ENCODE results near the gene GUK1. TPM values are rescaled to one million over a fixed set of nuclear protein-coding genes. Genes with fewer than 3 reads are reported as not detected.
A peak's percentile ranks its signal among the peaks of the same experiment; 100 is the strongest.

GUK1 gene
- total and polyA plus RNA-seq, 11 donors, result 142 to 358 (median 176) TPM

DNA sequence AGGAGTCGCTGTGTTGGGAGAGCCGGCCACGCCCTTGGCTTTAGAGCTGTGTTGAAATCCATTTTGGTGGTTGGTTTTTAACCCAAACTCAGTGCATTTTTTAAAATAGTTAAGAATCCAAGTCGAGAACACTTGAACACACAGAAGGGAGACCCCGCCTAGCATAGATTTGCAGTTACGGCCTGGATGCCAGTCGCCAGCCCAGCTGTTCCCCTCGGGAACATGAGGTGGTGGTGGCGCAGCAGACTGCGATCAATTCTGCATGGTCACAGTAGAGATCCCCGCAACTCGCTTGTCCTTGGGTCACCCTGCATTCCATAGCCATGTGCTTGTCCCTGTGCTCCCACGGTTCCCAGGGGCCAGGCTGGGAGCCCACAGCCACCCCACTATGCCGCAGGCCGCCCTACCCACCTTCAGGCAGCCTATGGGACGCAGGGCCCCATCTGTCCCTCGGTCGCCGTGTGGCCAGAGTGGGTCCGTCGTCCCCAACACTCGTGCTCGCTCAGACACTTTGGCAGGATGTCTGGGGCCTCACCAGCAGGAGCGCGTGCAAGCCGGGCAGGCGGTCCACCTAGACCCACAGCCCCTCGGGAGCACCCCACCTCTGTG lies 41.7 kb upstream of the GUK1 start:
- H3K4me1 ChIP-seq, result peaks cover 0 to 48% (median 16%) of the 10 kb centered on the region in 12 donors
- WGBS, 4 donors, result 86 to 90% (median 88%) methylated on average over 16 to 28 of the region's 28 CpGs
- intact Hi-C loops (cut with DNase I), result loop anchor here in 1 of 10 donors (2.0 kb wide), 1 partner anchor 14 kb away; no protein-coding TSS in a partner anchor
- H3K9me3 ChIP-seq, result peaks cover 0 to 16% (median 7%) of the 10 kb centered on the region in 12 donors
- DNase-seq (peak in 1 of 5 donors; percentile 15), ATAC-seq (no peak)
- no peaks in the 10 kb centered on the region for H3K27me3 ChIP-seq
- H3K27ac ChIP-seq, result no peak overlapping the region
- TF ChIP-seq, protein P1, sequence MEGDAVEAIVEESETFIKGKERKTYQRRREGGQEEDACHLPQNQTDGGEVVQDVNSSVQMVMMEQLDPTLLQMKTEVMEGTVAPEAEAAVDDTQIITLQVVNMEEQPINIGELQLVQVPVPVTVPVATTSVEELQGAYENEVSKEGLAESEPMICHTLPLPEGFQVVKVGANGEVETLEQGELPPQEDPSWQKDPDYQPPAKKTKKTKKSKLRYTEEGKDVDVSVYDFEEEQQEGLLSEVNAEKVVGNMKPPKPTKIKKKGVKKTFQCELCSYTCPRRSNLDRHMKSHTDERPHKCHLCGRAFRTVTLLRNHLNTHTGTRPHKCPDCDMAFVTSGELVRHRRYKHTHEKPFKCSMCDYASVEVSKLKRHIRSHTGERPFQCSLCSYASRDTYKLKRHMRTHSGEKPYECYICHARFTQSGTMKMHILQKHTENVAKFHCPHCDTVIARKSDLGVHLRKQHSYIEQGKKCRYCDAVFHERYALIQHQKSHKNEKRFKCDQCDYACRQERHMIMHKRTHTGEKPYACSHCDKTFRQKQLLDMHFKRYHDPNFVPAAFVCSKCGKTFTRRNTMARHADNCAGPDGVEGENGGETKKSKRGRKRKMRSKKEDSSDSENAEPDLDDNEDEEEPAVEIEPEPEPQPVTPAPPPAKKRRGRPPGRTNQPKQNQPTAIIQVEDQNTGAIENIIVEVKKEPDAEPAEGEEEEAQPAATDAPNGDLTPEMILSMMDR (IDR thresholded peaks at IDR 0.05), result no peak
- no peak for TF ChIP-seq POLR2A (IDR thresholded peaks at IDR 0.05)
- H3K36me3 ChIP-seq, result peaks cover 0 to 58% (median 50%) of the 10 kb centered on the region in 9 donors
- H3K4me3 ChIP-seq, result no peak overlapping the region

GRCh38 chr1:228099331-228099732 lies 40.7 kb upstream of the GUK1 start:
- TF ChIP-seq, protein P1 (IDR thresholded peaks at IDR 0.05), result no peak
- no peak for TF ChIP-seq POLR2A (IDR thresholded peaks at IDR 0.05)
- no peaks in the 10 kb centered on the region for H3K27me3 ChIP-seq
- H3K4me3 ChIP-seq, result no peak overlapping the region
- DNase-seq (no peak), ATAC-seq (no peak)
- 57 to 66% (median 59%) methylated on average over 4 of the region's 4 CpGs for WGBS, 4 donors
- no peak overlapping the region for H3K27ac ChIP-seq
- peaks cover 0 to 54% (median 22%) of the 10 kb centered on the region in 12 donors for H3K4me1 ChIP-seq
- intact Hi-C loops (cut with DNase I), result loop anchor here in 1 of 10 donors (2.0 kb wide), 1 partner anchor 15 kb away; no protein-coding TSS in a partner anchor
- H3K36me3 ChIP-seq, result peaks cover 0 to 55% (median 48%) of the 10 kb centered on the region in 9 donors
- peaks cover 0 to 11% (median 5%) of the 10 kb centered on the region in 12 donors for H3K9me3 ChIP-seq

GRCh38 chr1:228100822-228101613 lies 39.1 kb upstream of the GUK1 start:
- Histone ChIP-seq H3K4me1 (peaks cover 0 to 51% (median 24%) of the 10 kb centered on the region in 12 donors), H3K4me3 (peak overlapping the region in 2 of 12 donors; percentile 89 to 96), H3K36me3 (peaks cover 0 to 58% (median 47%) of the 10 kb centered on the region in 9 donors), H3K27me3 (no peaks in the 10 kb centered on the region), H3K27ac (peak overlapping the region in 2 of 12 donors; percentile 82 to 97), H3K9me3 (no peaks in the 10 kb centered on the region)
- ATAC-seq, result no peak
- intact Hi-C loops (cut with DNase I), result no loop called here
- DNase-seq, result peak in 1 of 5 donors; percentile 22
- TF ChIP-seq, protein P1 (IDR thresholded peaks at IDR 0.05), result no peak
- no peak for TF ChIP-seq POLR2A (IDR thresholded peaks at IDR 0.05)
- 67 to 77% (median 73%) methylated on average over 8 to 12 of the region's 12 CpGs for WGBS, 4 donors

- Histone ChIP-seq H3K9me3 (no peaks in the 10 kb centered on the region), H3K27ac (peak overlapping the region in 7 of 12 donors; percentile 82 to 97 (median 90)), H3K4me3 (peak overlapping the region in 7 of 12 donors; percentile 62 to 99 (median 90)), H3K27me3 (no peaks in the 10 kb centered on the region), H3K36me3 (peaks cover 0 to 58% (median 52%) of the 10 kb centered on the region in 9 donors), H3K4me1 (peaks cover 0 to 45% (median 22%) of the 10 kb centered on the region in 12 donors)
- TF ChIP-seq, protein P1 (IDR thresholded peaks at IDR 0.05), result no peak
- TF ChIP-seq POLR2A (IDR thresholded peaks at IDR 0.05), result no peak
- intact Hi-C loops (cut with DNase I), result no loop called here
- ATAC-seq (no peak), DNase-seq (no peak)
- WGBS, 4 donors, result 59 to 70% (median 64%) methylated on average over 11 to 15 of the region's 15 CpGs
Observed at GRCh38 chr1:228101614-228101993, 38.5 kb upstream of the GUK1 start.
